ENCODE measurements around the gene KIF21B. TPM values are rescaled to one million over a fixed set of nuclear protein-coding genes. Genes with fewer than 3 reads are reported as not detected.

Gene KIF21B
- total and polyA plus RNA-seq, 9 donors: 0.57 to 1.9 (median 0.88) TPM

DNA sequence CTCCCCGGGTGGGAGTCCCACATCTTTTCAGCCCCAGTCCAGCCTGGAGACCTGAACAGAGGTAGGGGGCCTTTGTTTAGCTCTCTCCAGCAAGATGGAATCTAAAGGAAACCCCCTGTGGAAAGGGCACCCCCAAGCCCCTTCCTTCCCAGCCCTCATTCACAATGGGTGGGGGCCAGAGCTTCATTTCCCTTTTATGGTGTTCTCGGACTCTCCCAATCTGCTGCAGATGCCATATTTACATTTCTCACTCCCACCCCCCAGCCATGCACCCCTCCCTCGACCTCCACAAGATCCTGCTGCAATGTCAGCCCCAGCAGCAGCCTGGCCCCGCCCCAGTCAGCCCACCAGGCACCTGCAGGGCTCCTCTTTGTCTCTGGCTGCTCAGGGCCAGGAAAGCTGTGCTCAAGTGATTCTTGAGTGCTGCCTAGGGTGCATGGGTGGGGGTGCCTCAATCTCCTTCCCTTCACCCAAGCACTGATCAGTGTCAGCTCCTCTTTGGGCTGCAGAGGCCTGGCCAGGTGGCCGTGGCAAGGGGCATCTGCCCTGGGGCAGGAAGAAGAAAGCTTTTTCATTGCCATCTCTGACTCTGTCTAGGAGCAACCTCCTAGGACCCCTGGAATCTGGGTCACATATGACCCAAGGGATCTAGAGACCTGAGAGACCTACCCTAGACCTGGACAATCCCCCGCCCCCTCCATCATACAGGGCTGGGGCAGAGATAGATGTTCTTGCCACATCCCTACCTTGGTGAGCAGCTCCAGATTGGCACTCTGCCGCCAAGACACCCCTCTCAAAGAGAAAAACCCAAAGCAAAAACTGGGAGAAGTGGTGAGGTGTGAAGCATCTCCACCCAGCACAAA is 1.7 kb downstream of the KIF21B start:
- TF ChIP-seq POLR2A (IDR thresholded peaks at IDR 0.05) (no peak), EP300 (IDR thresholded peaks at IDR 0.05) (no peak)
- TF ChIP-seq, protein P1, sequence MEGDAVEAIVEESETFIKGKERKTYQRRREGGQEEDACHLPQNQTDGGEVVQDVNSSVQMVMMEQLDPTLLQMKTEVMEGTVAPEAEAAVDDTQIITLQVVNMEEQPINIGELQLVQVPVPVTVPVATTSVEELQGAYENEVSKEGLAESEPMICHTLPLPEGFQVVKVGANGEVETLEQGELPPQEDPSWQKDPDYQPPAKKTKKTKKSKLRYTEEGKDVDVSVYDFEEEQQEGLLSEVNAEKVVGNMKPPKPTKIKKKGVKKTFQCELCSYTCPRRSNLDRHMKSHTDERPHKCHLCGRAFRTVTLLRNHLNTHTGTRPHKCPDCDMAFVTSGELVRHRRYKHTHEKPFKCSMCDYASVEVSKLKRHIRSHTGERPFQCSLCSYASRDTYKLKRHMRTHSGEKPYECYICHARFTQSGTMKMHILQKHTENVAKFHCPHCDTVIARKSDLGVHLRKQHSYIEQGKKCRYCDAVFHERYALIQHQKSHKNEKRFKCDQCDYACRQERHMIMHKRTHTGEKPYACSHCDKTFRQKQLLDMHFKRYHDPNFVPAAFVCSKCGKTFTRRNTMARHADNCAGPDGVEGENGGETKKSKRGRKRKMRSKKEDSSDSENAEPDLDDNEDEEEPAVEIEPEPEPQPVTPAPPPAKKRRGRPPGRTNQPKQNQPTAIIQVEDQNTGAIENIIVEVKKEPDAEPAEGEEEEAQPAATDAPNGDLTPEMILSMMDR (IDR thresholded peaks at IDR 0.05): no peak
- Histone ChIP-seq H3K4me3 (no peak overlapping the region), H3K27me3 (no peaks in the 10 kb centered on the region), H3K27ac (no peak overlapping the region), H3K9me3 (no peaks in the 10 kb centered on the region), H3K4me1 (ENCODE audit: insufficient read depth) (peaks cover 5% of the 10 kb centered on the region), H3K36me3 (no peaks in the 10 kb centered on the region)
- 80 to 83% (median 81%) methylated on average over 7 of the region's 7 CpGs for WGBS, 3 donors
- intact Hi-C loops (cut with DNase I): no loop called here
- DNase-seq: no peak

DNA sequence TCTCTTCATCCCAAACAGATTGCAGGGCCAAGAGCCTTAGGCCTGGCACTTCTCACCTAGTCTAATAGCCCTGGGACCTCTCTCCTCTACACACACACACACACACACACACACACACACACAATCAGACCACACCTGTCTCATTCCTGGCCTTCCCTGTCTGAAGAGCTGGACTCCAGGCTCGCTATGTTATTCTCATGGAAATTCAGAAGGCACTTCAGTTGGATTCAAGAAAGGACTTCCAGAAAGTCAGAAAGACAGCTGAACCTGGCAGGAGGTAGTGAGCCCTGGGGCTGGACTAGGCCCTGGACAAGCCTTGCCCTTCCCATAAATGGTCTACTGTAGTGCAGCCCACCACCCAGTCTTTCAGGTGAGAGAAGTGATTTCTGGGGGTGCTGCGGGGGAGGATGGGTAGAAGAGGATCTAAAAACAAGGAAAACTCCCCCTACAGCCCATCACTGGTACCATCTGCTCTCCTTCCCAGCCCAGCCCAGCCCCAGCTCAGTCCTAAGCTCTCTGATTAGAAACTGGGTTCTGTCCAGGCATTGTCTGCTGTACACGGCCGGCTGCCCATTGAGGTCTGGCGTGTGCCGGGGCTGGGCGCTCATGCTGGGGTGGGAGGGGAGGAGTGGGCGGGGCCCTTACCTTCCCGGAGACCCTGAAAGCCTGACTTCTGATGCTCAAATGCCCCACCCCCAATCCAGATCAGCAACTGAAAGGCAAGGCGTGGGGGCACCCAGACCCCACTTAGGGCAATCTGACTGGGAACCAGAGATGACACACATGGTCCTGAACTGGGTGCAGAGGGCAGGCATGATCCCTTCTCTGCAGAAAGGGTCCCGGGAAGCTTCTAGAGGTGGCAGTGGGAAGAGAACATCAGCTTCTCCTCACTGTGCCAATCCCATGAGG is 2.5 kb downstream of the KIF21B start:
- no peaks in the 10 kb centered on the region for H3K9me3 ChIP-seq
- H3K27ac ChIP-seq: no peak overlapping the region
- DNase-seq: no peak
- TF ChIP-seq, protein P1 (IDR thresholded peaks at IDR 0.05): no peak
- no peak for TF ChIP-seq POLR2A (IDR thresholded peaks at IDR 0.05)
- no peak for TF ChIP-seq EP300 (IDR thresholded peaks at IDR 0.05)
- H3K27me3 ChIP-seq: no peaks in the 10 kb centered on the region
- intact Hi-C loops (cut with DNase I): no loop called here
- no peaks in the 10 kb centered on the region for H3K36me3 ChIP-seq
- 67 to 76% (median 69%) methylated on average over 10 to 11 of the region's 11 CpGs for WGBS, 3 donors
- no peak overlapping the region for H3K4me3 ChIP-seq
- peaks cover 5% of the 10 kb centered on the region for H3K4me1 ChIP-seq (ENCODE audit: insufficient read depth)

DNA sequence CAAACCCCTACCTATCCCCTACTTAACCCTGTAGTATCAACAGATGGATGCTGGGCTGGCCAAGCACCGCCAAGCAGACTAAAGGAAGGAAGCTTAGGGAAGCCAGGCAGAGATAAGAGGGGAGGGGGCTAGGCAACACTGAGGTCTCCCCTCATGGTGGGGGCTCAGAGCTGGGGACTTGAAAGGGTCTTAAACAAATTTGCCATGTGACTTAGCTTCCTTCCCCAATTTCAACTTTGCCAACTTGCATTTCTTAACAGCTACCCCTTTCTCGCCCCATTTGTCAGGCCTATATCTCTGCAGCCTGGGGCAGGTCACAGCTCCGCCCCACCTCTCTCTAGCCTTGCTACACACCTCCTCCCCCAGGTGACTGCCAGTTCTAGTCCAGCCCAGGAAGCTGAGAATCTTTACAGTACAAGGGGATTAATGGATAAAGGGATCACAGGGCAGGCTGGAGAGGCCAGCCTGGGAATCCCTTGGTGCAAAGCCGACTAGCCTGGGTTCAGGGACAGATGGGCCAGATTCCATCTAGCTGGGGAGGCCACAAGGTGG is 3.4 kb downstream of the KIF21B start:
- Histone ChIP-seq H3K4me1 (ENCODE audit: insufficient read depth) (peaks cover 5% of the 10 kb centered on the region), H3K36me3 (no peaks in the 10 kb centered on the region), H3K4me3 (no peak overlapping the region), H3K27me3 (no peaks in the 10 kb centered on the region), H3K9me3 (no peaks in the 10 kb centered on the region), H3K27ac (no peak overlapping the region)
- WGBS, 3 donors: 78 to 90% (median 86%) methylated on average over 4 of the region's 4 CpGs
- intact Hi-C loops (cut with DNase I): no loop called here
- DNase-seq: no peak
- TF ChIP-seq, protein P1 (IDR thresholded peaks at IDR 0.05): no peak
- TF ChIP-seq EP300 (IDR thresholded peaks at IDR 0.05) (no peak), POLR2A (IDR thresholded peaks at IDR 0.05) (no peak)

DNA sequence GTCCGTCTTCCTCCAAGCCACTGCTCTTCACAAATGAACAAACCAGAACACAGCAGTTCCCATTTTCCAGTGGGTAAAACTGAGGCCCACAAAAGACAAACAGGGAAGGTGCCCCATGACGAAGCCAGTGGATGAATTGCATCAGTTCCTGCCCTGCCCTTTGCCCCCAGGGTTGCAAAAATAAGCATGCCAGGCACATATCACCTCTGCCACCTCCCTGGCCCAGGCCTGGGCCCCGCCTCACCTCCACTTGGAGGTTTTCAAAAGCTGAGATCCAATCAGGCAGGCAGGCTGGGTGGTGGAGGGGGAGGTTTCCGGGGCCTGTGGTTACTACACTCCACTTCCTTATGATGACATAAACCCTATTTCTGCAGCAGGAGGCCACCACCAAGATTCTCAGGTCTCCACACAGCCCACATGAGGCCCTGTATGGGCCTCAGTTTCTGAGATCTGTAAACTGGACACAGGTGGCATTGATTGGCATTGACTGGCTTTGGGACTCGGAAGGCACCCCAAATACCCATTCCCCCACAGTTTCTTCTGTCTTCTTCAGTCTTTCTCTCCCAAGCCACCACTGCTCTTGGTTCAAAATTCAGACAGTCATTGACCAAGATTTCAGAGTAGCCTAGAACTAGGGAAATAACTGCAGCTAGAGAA is 4.1 kb downstream of the KIF21B start:
- intact Hi-C loops (cut with DNase I): no loop called here
- no peak overlapping the region for H3K4me3 ChIP-seq
- no peaks in the 10 kb centered on the region for H3K36me3 ChIP-seq
- WGBS, 3 donors: 88 to 89% (median 88%) methylated on average over 5 of the region's 5 CpGs
- no peak for DNase-seq
- no peaks in the 10 kb centered on the region for H3K27me3 ChIP-seq
- H3K4me1 ChIP-seq (ENCODE audit: insufficient read depth): peaks cover 6% of the 10 kb centered on the region
- no peak for TF ChIP-seq POLR2A (IDR thresholded peaks at IDR 0.05)
- no peak for TF ChIP-seq EP300 (IDR thresholded peaks at IDR 0.05)
- TF ChIP-seq, protein P1 (IDR thresholded peaks at IDR 0.05): no peak
- no peaks in the 10 kb centered on the region for H3K9me3 ChIP-seq
- H3K27ac ChIP-seq: no peak overlapping the region
